Skeletal muscle cell (primary cell): Measurements from ENCODE around the gene SWI5.

ENCODE experiments used
- DNase-seq: peaks from one replicate; pipeline ENCODE4 v3.0.0-alpha.2; 2010; ENCODE audit warnings: low read depth
- H3K4me3 ChIP-seq: 2 replicates; pipeline ENCODE4 v1.5.1; 2011; ENCODE audit warnings: low read depth, mild to moderate bottlenecking, control low read depth, low read length, moderate library complexity

Gene SWI5

DNA sequence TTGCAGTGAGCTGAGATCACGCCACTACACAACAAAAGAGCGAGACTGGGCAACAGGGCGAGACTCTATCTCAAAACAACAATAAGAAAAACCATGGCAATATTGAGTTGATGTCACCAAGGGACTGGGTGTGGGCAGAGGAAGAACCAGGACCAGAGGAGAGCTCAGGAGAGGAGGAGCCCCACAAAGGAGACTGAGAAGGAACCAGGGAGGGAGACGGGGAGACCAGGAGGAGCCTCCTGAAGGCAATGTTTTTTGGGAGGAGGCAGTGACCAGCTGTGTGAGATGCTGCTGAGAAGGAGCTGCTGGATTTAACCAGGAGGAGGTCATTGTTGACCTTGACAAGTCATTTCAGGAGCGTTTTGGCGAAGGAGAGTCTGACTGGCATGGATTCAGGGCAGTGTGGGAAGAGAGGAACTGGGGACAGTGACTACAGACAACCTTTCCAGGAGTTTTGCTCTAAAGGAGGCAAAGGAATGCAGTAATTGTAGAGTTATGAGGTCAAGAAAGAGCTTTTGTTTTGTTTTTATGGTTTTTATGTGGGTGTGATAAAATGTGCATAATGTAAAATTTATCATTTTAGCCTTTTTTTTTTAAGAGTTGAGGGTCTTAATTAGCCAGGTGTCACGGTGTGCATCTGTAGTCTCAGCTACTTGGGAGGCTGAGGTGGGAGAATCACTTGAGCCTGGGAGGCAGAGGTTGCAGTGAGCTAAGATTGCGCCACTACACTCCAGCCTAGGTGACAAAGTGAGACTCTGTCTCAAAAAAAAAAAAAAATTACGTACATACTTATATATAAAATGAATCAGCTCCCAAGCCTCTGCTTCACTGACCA lies 28.3 kb downstream of the SWI5 start:
- H3K4me3 ChIP-seq = no peak overlapping the region
- DNase-seq = no peak

DNA sequence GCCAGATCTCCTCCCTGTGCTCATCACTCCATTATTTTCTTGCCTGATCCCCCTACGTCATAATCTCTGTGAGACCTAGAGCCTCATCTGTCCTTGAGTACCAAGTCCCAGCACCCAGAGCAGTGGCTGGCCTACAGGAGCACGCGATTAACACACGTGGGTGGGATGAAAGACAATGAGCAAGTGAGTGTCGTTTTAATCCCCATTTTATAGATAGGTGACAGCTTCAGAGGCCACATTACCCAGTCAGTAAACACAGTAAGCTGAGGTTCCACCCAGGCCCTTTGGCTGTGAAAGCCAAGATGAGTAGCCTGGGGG lies 28.9 kb downstream of the SWI5 start:
- no peak for DNase-seq
- no peak overlapping the region for H3K4me3 ChIP-seq

DNA sequence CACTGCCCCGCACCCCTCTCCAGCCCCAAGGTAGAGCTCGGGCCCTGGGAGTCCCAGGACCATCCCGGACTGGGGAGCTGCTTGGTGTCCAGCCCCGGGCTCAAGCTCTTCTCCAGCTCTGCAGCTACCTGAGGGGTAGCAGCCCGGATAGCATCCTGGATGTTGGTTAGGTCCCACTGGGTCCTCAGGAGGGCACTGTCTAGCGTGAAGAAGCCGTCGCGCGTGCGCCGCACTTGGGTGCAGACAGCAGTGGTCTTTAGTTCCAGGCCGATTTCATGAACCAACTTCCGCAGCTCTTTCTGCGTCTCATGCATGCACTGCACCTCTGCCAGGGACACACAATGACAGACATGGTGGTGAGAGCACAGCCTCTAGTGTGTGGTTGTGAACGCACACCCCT lies 33.5 kb downstream of the SWI5 start:
- no peak for DNase-seq
- no peak overlapping the region for H3K4me3 ChIP-seq

DNA sequence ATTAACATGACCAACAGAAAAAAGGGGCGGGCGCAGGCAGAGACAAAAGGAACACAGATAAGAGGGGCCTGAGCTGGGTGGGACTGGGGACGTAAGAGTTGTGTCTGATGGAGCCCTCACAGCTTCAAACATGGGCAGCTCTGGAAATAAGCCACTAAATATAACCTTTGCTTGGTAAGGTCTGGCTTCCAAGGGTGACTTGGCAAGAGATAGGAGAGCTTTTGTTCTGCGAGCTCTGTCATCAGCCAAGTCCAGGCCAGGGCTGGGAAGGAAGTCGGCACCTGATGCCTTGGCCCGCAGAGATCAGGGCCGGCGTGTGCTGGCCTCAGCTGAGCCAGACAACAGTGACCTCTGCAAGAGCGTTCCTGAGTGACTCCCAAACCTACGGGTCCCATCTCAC lies 34.4 kb downstream of the SWI5 start:
- no peak for DNase-seq
- H3K4me3 ChIP-seq = no peak overlapping the region

DNA sequence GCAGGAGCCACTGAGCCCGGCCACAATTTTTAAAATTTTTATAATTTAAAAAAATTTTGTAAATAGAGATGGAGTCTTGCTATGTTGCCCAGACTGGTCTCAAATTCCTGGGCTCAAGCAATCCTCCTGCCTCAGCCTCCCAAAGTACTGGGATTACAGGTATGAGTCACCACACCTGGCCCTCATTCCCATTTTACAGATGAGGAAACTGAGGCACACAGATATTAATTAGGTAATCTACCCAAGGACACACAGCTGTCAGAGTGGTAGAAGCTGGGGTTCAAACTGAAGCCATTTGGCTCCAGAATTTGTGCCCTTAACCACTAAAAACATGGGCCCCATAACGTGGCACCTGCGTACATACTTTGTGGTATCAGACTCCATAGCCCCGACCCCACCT lies 38.6 kb downstream of the SWI5 start:
- no peak for DNase-seq
- no peak overlapping the region for H3K4me3 ChIP-seq

DNA sequence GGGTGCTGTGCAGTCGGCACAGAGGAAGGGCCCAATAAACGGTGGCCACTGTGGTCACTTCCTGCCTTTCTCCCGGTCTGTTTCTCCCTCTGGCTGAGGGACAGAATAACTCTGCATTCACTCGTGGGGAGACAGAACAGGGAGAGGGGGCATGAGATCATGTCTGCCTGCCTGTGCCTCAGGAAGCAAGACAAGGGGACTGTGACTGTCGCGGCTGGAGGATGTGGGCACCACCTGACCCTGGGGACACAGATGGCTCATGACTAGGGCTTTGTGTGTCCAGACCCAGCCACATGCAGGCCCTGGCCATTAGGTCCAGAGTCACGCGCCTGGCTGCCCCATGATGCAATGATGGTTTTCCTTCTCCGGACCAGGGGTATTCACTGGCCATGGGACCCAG lies 40.3 kb downstream of the SWI5 start:
- DNase-seq = no peak

DNA sequence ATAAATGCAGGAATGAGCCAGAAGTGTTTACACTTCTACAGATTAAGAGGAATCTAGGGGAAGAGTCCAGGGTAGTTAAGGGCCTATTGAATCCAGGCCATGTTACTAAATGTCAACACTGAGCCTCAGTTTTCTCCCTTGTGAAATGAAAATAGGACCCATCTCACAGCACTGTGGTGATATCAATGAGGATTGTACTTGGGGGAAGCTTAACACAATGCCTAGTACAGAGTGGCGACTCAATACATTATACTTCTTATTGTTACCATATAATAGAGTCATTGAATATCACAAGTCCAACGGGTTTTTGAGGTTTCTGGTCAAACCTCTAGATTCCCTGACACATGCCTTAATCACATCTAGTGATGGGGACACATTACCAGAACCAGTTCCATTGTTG lies 41.6 kb downstream of the SWI5 start:
- no peak overlapping the region for H3K4me3 ChIP-seq
- DNase-seq = no peak

More for the DNA sequence above, 40.3 kb downstream of the SWI5 start:
- H3K4me3 ChIP-seq = no peak overlapping the region

DNA sequence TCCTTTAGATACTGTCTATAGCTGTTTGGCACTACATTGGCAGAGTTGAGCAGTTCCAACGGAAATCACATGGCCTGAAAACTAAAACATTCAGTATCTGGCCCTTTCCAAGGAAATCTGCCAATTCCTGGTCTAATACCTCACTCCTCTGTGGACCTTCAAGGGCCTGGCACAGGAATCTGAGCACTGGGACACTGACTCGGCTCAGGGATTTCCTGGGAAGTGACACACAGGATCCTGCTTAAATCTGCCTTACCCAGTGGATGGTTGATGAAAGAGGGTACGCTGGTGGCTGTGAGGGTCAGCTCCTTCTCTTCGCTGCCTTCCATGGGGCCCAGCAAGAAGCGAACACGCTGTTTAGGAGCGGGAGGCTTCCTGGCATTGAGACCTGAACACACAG lies 45.3 kb downstream of the SWI5 start:
- peak overlapping the region; percentile 71 for H3K4me3 ChIP-seq
- no peak for DNase-seq

DNA sequence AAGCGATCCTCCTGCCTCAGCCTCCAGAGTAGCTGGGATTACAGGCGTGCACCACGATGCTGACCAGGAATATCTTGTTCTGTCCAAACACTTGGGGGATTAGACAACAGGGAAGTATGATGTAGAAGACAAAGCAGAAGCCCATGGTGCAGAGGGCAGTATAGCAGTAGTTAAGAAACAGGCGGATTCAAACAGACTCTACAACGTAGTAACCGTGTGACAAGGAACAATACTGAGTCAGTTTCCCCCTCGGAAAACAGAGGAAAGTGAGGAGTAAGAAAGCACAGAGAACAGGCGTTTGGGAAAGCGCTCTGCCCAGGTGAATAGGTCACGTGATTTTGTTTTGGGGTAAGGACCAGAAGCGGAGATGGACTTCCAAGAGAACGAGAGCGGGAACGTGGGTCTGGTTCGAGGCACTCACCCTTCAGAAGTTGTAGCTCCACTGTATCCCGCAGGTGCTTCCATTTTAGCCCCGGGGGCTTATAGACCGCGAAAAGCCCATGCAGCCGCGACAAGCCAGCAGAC lies 45.9 kb downstream of the SWI5 start:
- peak overlapping the region; percentile 71 for H3K4me3 ChIP-seq
- no peak for DNase-seq

DNA sequence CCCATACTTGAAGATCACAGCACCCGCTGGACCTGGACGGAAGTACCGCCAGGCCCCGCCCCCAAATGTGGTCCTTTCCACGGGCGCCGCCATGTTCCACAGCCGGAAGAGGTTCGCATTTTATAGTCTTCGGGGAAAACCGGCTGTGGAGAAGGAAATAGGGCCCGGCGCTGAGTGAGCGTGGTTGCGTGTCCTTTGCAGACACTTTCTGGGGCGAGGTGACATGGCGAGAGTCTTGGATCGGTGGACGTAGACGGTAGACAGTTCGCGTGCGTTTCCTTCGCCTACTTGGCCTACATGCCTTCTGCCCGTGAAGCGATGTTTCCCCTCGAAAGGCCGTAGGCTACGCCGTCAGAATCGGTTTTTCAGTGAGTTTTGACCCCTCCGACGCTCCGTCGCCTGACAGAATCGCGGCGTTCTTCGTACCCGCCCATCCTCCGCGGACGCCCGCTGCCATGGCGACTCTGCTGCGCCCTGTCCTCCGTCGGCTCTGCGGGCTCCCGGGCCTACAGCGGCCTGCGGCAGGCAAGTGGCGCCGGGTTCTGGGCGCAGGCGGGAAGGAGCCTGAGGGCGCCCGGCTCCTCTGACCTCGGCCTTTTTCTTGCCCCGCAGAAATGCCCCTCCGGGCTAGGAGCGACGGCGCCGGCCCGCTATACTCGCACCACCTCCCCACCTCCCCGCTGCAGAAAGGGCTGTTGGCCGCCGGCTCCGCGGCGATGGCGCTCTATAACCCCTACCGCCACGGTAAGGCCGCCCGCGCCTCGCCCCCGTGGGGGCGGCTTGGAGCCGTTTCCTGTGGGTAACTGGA lies 46.5 kb downstream of the SWI5 start, which contains the start of the genes COQ4 and TRUB2:
TSS of gene COQ4 (plus strand) at position 436 of the 808 bp plus-strand sequence. CDS start at position 456, 20 bp downstream.
TSS of gene TRUB2 (minus strand) at position 44 of the 808 bp plus-strand sequence. CDS start at position 5, 39 bp downstream.
- DNase-seq = peak; percentile 83
- H3K4me3 ChIP-seq = peak within 1 kb of the TSS; percentile 71

DNA sequence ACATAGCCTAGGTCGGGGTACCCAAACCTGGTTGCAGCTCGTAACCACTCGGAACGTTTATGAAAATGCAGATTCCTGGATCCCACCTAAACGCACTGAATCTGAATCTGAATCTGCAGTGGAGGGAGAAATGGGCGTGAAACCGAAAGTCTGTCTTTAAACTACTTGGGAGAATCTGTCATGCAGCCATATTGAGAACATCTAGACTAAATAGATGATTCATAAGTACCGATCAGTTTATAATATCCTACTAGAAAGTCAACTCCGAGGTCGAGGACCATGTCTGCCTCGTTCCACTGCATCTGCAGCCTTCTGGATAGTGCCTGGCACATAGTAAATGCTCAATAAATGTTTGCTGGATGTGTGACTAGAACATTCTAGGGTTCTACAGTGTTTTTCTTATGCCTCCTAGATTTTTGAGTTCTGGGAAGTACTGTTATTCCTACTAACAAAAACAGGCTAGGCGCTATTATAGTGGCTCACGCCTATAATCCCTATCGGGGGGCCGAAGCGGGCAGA lies 47.2 kb downstream of the SWI5 start:
- no peak for DNase-seq
- peak overlapping the region; percentile 71 for H3K4me3 ChIP-seq

DNA sequence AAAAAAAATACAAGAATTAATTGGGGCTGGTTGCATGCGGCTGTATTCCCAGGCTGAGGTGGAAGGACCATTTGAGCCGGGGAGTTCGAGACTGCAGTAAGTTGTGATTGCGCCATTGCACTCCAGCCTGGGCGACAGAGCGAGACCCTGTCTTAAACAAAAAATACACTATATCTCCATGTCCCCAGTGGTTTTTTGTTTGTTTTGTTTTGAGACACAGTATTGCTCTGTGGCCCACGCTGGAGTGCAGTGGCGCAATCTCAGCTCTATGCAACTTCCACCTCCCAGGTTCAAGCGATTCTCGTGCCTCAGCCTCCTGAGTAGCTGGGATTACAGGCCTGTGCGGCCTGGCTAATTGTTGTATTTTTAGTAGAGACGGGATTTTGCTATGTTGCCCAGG lies 47.7 kb downstream of the SWI5 start:
- H3K4me3 ChIP-seq = peak overlapping the region; percentile 71
- DNase-seq = no peak

DNA sequence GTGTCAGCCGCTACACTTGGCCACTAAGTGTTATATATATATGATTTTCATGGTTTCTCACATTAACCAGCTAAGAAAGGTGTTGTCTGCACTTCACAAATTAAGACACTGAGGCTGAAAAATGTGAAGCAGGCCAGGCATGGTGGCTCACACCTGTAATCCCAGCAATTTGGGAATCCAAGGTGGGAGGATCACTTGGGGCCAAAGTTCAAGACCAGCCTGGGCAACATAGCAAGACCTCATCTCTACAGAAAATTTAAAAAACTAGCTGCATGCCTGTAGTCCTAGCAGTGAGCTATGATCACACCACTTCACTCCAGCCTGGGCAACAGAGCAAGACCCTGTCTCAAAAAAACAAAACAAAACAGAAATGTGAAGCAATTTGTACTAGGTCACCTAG lies 48.3 kb downstream of the SWI5 start:
- H3K4me3 ChIP-seq = no peak overlapping the region
- DNase-seq = no peak

DNA sequence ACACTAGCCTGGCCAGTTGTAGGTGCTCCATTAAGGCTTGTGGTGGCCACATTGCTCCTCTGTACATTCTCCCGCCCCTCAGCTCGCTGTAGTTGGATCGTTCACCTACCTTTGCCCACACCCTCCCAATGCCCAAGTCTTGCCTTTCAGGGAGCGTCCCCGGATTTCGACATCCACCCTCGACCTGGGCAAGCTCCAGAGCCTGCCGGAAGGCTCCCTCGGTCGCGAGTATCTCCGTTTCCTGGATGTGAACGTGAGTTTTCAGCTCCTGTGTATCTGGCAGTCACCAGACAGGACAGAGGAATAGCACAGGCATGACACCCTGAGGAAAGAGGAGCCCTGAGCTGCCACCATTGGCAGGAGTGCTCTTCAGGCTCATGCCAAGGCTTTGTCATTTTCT lies 49.6 kb downstream of the SWI5 start:
- H3K4me3 ChIP-seq = no peak overlapping the region
- no peak for DNase-seq

DNA sequence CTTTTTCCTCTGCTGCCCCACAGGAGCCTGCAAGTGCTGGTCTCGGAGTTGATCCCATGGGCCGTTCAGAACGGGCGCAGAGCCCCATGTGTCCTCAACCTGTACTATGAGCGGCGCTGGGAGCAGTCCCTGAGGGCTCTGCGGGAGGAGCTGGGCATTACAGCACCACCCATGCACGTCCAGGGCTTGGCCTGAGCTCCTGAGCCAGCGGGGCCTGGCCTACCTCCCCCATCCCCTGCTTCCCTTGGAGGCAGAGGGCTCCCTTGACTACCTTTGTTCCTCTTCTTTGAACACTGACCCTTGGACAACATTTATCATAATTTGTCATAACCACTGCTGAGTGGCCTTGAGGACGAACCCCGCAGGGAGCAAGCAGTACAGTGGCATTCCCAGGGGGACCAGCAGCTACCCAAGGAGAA lies 57.4 kb downstream of the SWI5 start:
- H3K4me3 ChIP-seq = no peak overlapping the region
- no peak for DNase-seq

DNA sequence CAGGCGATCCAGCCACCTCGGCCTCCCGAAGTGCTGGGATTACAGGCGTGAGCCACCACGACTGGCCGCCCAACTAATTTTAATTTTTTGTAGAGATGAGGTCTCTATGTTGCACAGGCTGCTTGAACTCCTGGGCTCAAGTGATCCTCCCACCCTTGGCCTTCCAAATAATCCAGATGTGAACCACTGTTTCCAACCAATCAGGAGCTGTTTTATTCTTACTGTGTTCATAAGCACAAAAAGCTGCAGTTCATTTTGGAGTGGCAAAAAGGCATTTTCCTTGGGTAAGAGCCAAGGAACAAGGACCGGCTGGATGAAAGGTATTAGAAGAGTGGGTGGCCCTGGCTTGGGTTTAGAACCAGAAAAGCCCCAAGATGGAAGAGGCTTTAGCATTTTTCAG lies 59.1 kb downstream of the SWI5 start:
- DNase-seq = no peak
- no peak overlapping the region for H3K4me3 ChIP-seq

DNA sequence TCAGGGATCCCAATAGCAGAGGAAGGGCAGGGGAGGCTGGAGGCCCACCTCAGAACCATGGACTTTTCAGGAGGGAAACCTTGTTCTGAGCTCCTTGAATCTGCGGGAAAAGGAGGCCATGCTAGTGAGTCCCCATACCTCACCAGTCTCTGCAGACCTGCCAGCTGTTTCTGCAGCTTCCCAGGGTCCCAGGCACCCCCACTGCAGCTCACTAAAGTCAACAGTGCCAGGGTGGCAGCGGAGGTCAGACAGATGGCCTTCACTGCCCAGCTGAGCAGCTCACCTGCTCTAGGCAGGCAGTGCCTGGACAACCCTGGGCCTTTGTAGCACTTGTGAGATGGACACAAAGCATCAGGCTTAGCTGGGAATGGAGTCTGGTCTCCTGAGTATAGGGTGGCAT lies 59.8 kb downstream of the SWI5 start:
- no peak for DNase-seq
- no peak overlapping the region for H3K4me3 ChIP-seq

DNA sequence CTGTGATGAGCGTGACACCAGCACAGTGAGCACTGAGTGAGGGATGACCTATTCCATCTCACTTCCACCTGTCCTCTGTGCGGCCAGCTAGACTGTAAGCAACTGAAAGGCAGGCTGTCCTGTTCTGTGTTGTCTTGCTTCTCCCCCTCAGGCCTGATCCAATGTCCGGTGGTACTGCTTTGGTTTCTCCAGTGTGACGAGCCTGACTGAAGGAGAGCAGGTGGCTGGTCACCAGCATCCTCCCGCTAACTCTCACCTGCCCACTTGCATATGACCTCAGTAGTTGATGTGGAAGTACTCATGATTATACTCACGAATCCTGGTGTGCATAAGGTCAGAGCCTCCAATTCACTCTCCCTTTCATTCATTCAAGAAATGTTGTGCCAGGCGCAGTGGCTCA lies 61.9 kb downstream of the SWI5 start:
- H3K4me3 ChIP-seq = no peak overlapping the region
- DNase-seq = no peak
